Vagina (tissue), 2 donors: ENCODE data around the gene EPC2. TPM values are rescaled to one million over a fixed set of nuclear protein-coding genes. Genes with fewer than 3 reads are reported as not detected.

ENCODE experiments used
- DNase-seq, 2 donors: peaks; one replicate each; pipeline ENCODE4 v3.0.0-alpha.2; 2017; ENCODE audit errors: extremely low spot score in 2 of 2
- H3K27ac ChIP-seq: fragments of 200-600 bp; sonication (generic); one replicate; pipeline ENCODE4 v1.5.1; 2019
- H3K27me3 ChIP-seq: fragments of 200-600 bp; sonication (generic); one replicate; pipeline ENCODE4 v1.5.1; 2019
- H3K36me3 ChIP-seq, 2 donors: fragments of 200-600 bp; sonication (generic); one replicate each; pipeline ENCODE4 v1.5.1; 2017 to 2019
- H3K4me1 ChIP-seq: fragments of 200-600 bp; sonication (generic); one replicate; pipeline ENCODE4 v1.5.1; 2019
- H3K4me3 ChIP-seq, 2 donors: fragments of 200-600 bp; sonication (generic); 1 replicate in 1 of 2; 2 replicates in 1 of 2; pipeline ENCODE4 v1.5.1; 2016 to 2019
- H3K9me3 ChIP-seq: fragments of 200-600 bp; sonication (generic); one replicate; pipeline ENCODE4 v1.5.1; 2019
- CTCF ChIP-seq, 3 experiments: fragments of 450-650 bp in 2 of 3; fragments of 200-600 bp in 1 of 3; sonication (generic) in 1 of 3; IDR thresholded peaks; one replicate each; pipeline ENCODE4 v1.5.1; 2017 to 2019; ENCODE audit warnings: antibody characterized with exemption in 3 of 3, mild to moderate bottlenecking in 2 of 3, moderate library complexity in 2 of 3
- POLR2A ChIP-seq, 2 donors: fragments of 450-650 bp; IDR thresholded peaks; one replicate each; pipeline ENCODE4 v1.6.1; 2017; ENCODE audit warnings: antibody characterized with exemption in 2 of 2, mild to moderate bottlenecking in 2 of 2, moderate library complexity in 2 of 2
- POLR2AphosphoS5 ChIP-seq, 2 donors: sonication (generic); formaldehyde crosslinking; IDR thresholded peaks; one replicate each; pipeline ENCODE4 v1.9.0; 2017; ENCODE audit warnings: antibody characterized with exemption in 2 of 2, mild to moderate bottlenecking in 2 of 2, low read depth in 1 of 2; ENCODE audit not compliant: insufficient read depth in 1 of 2
- intact Hi-C: fragments of 100-400 bp; cut with DNase I; formaldehyde crosslinking; loops from one replicate; pipeline ENCODE4 v1.15.1; 2023
- total RNA-seq: library from RNA; depleted of rRNA; stranded (reverse); fragments of >200 nt; gene quantifications from one replicate; pipeline ENCODE4 v1.2.3, GENCODE V29; 2016

Gene EPC2
- total RNA-seq, 1 donor from 2014 or later, result 31.9 TPM

GRCh38 chr2:148721520-148721931, 77.0 kb downstream of the EPC2 start:
- no peaks in the 10 kb centered on the region for H3K9me3 ChIP-seq
- no peak overlapping the region for H3K27ac ChIP-seq
- no peak for DNase-seq
- H3K27me3 ChIP-seq, result no peaks in the 10 kb centered on the region
- peaks cover 37% of the 10 kb centered on the region for H3K4me1 ChIP-seq
- TF ChIP-seq CTCF (IDR thresholded peaks at IDR 0.05) (no peak), POLR2AphosphoS5 (IDR thresholded peaks at IDR 0.05; ENCODE audit: insufficient read depth in 1 of 2, low read depth in 1 of 2) (no peak), POLR2A (IDR thresholded peaks at IDR 0.05) (no peak)
- no peak overlapping the region for H3K4me3 ChIP-seq
- no peaks in the 10 kb centered on the region for H3K36me3 ChIP-seq
- intact Hi-C loops, result no loop called here

- DNase-seq, result no peak
- H3K27ac ChIP-seq, result no peak overlapping the region
- TF ChIP-seq CTCF (IDR thresholded peaks at IDR 0.05), result no peak
- TF ChIP-seq POLR2A (IDR thresholded peaks at IDR 0.05), result no peak
Observed at GRCh38 chr2:148721991-148722777, 77.6 kb downstream of the EPC2 start.

GRCh38 chr2:148725564-148725963, 81.0 kb downstream of the EPC2 start:
- H3K4me3 ChIP-seq, result no peak overlapping the region
- H3K27me3 ChIP-seq, result no peaks in the 10 kb centered on the region
- TF ChIP-seq POLR2A (IDR thresholded peaks at IDR 0.05) (no peak), POLR2AphosphoS5 (IDR thresholded peaks at IDR 0.05; ENCODE audit: insufficient read depth in 1 of 2, low read depth in 1 of 2) (no peak), CTCF (IDR thresholded peaks at IDR 0.05) (no peak)
- no peaks in the 10 kb centered on the region for H3K36me3 ChIP-seq
- no peak overlapping the region for H3K27ac ChIP-seq
- no peak for DNase-seq
- peaks cover 18% of the 10 kb centered on the region for H3K4me1 ChIP-seq
- intact Hi-C loops, result no loop called here
- H3K9me3 ChIP-seq, result no peaks in the 10 kb centered on the region

More at GRCh38 chr2:148721991-148722777, 77.6 kb downstream of the EPC2 start:
- intact Hi-C loops, result no loop called here
- H3K4me1 ChIP-seq, result peaks cover 37% of the 10 kb centered on the region
- H3K4me3 ChIP-seq, result no peak overlapping the region
- no peaks in the 10 kb centered on the region for H3K9me3 ChIP-seq
- no peaks in the 10 kb centered on the region for H3K27me3 ChIP-seq
- H3K36me3 ChIP-seq, result no peaks in the 10 kb centered on the region

- H3K36me3 ChIP-seq, result no peaks in the 10 kb centered on the region
- H3K4me3 ChIP-seq, result no peak overlapping the region
- DNase-seq, result no peak
- no peaks in the 10 kb centered on the region for H3K27me3 ChIP-seq
- intact Hi-C loops, result no loop called here
- peaks cover 11% of the 10 kb centered on the region for H3K4me1 ChIP-seq
- H3K9me3 ChIP-seq, result no peaks in the 10 kb centered on the region
- no peak overlapping the region for H3K27ac ChIP-seq
- no peak for TF ChIP-seq CTCF (IDR thresholded peaks at IDR 0.05)
- no peak for TF ChIP-seq POLR2AphosphoS5 (IDR thresholded peaks at IDR 0.05; ENCODE audit: insufficient read depth in 1 of 2, low read depth in 1 of 2)
- no peak for TF ChIP-seq POLR2A (IDR thresholded peaks at IDR 0.05)
Observed at GRCh38 chr2:148726228-148726627, 81.7 kb downstream of the EPC2 start.

GRCh38 chr2:148730085-148730484, 85.5 kb downstream of the EPC2 start:
- H3K9me3 ChIP-seq, result no peaks in the 10 kb centered on the region
- intact Hi-C loops, result no loop called here
- no peaks in the 10 kb centered on the region for H3K4me1 ChIP-seq
- no peak for DNase-seq
- no peak overlapping the region for H3K4me3 ChIP-seq
- no peaks in the 10 kb centered on the region for H3K27me3 ChIP-seq
- no peaks in the 10 kb centered on the region for H3K36me3 ChIP-seq
- H3K27ac ChIP-seq, result no peak overlapping the region
- TF ChIP-seq CTCF (IDR thresholded peaks at IDR 0.05) (no peak), POLR2AphosphoS5 (IDR thresholded peaks at IDR 0.05; ENCODE audit: insufficient read depth in 1 of 2, low read depth in 1 of 2) (no peak), POLR2A (IDR thresholded peaks at IDR 0.05) (no peak)
